Neuronal stem cell (in vitro differentiated cells): ENCODE data around the gene KRT23.
"Not testable (repeated sequence)": the region's sequence is repeated elsewhere in the genome, so short reads cannot be mapped to it uniquely, and the experiment has no call there.

ENCODE experiments used
- DNase-seq: peaks from one replicate; pipeline ENCODE4 v3.0.0-alpha.2; 2013; ENCODE audit warnings: low spot score
- H2AFZ ChIP-seq: one replicate; pipeline ENCODE4 v1.6.1; 2013; ENCODE audit warnings: mild to moderate bottlenecking, low read length, inconsistent platforms
- H2AK5ac ChIP-seq: 2 replicates; pipeline ENCODE4 v1.6.1; 2013; ENCODE audit warnings: low read depth, mild to moderate bottlenecking, inconsistent platforms, low read length, moderate library complexity, mixed read lengths
- H2BK120ac ChIP-seq: 2 replicates; pipeline ENCODE4 v1.6.1; 2013; ENCODE audit warnings: low read depth, mild to moderate bottlenecking, inconsistent platforms, low read length, moderate library complexity, mixed read lengths
- H2BK12ac ChIP-seq: one replicate; pipeline ENCODE4 v1.6.1; 2013; ENCODE audit warnings: low read length, inconsistent platforms
- H2BK15ac ChIP-seq: 2 replicates; pipeline ENCODE4 v1.6.1; 2013; ENCODE audit warnings: mild to moderate bottlenecking, low read length, inconsistent platforms, mixed read lengths
- H2BK5ac ChIP-seq: one replicate; pipeline ENCODE4 v1.6.1; 2013; ENCODE audit warnings: inconsistent platforms, mild to moderate bottlenecking, low read length, moderate library complexity
- H3K14ac ChIP-seq: one replicate; pipeline ENCODE4 v1.6.1; 2013; ENCODE audit warnings: low read length, inconsistent platforms
- H3K18ac ChIP-seq: 2 replicates; pipeline ENCODE4 v1.6.1; 2013; ENCODE audit warnings: low read length, inconsistent platforms
- H3K23ac ChIP-seq: 2 replicates; pipeline ENCODE4 v1.6.1; 2013; ENCODE audit warnings: low read depth, mild to moderate bottlenecking, mixed read lengths, low read length, inconsistent platforms; ENCODE audit not compliant: poor library complexity
- H3K27ac ChIP-seq: replicated peaks from 3 replicates; pipeline ENCODE4 v1.5.1; 2013; ENCODE audit warnings: low read length, inconsistent platforms
- H3K27me3 ChIP-seq, 3 experiments: 2 replicates each; pipeline ENCODE4 v1.6.1; 2013; ENCODE audit warnings: low read length in 3 of 3, mild to moderate bottlenecking in 2 of 3, inconsistent platforms in 1 of 3, low read depth in 1 of 3, mixed read lengths in 1 of 3, moderate library complexity in 1 of 3; ENCODE audit not compliant: control insufficient read depth in 3 of 3, insufficient read depth in 3 of 3
- H3K36me3 ChIP-seq, 2 donors: replicated peaks in 1 of 2; 2 replicates each; pipeline ENCODE4 v1.6.1; 2013; ENCODE audit warnings: low read length in 2 of 2; ENCODE audit not compliant: control insufficient read depth in 2 of 2, insufficient read depth in 2 of 2
- H3K4ac ChIP-seq: 2 replicates; pipeline ENCODE4 v1.6.1; 2013; ENCODE audit warnings: inconsistent platforms, mild to moderate bottlenecking, low read length, moderate library complexity
- H3K4me1 ChIP-seq, 2 donors: 1 replicate in 1 of 2; 2 replicates in 1 of 2; pipeline ENCODE4 v1.6.1; 2013; ENCODE audit warnings: low read length in 2 of 2, low read depth in 1 of 2; ENCODE audit not compliant: control insufficient read depth in 2 of 2, insufficient read depth in 1 of 2
- H3K4me2 ChIP-seq: one replicate; pipeline ENCODE4 v1.6.1; 2013; ENCODE audit warnings: mild to moderate bottlenecking, low read length, inconsistent platforms; ENCODE audit not compliant: insufficient read depth, poor library complexity, severe bottlenecking
- H3K4me3 ChIP-seq, 2 donors: 2 replicates each; pipeline ENCODE4 v1.5.1; 2013; ENCODE audit warnings: low read length in 2 of 2, mild to moderate bottlenecking in 2 of 2, inconsistent platforms in 1 of 2, moderate library complexity in 1 of 2
- H3K79me1 ChIP-seq: one replicate; pipeline ENCODE4 v1.6.1; 2013; ENCODE audit warnings: low read depth, mild to moderate bottlenecking, inconsistent platforms, low read length, moderate library complexity
- H3K9ac ChIP-seq: one replicate; pipeline ENCODE4 v1.6.1; 2013; ENCODE audit warnings: mild to moderate bottlenecking, low read depth, low read length, inconsistent platforms; ENCODE audit not compliant: poor library complexity
- H3K9me3 ChIP-seq, 2 donors: replicated peaks in 1 of 2; 2 replicates each; pipeline versions ENCODE3 to v1.6.1; 2013; ENCODE audit warnings: low read length in 2 of 2, mild to moderate bottlenecking in 2 of 2, inconsistent platforms in 1 of 2, low read depth in 1 of 2, mixed read lengths in 1 of 2, moderate library complexity in 1 of 2; ENCODE audit not compliant: control insufficient read depth in 2 of 2, insufficient read depth in 1 of 2
- H4K8ac ChIP-seq: one replicate; pipeline ENCODE4 v1.6.1; 2013; ENCODE audit warnings: low read depth, mild to moderate bottlenecking, inconsistent platforms, low read length, moderate library complexity
- H4K91ac ChIP-seq: one replicate; pipeline ENCODE4 v1.6.1; 2013; ENCODE audit warnings: low read length, low read depth, mild to moderate bottlenecking, inconsistent platforms; ENCODE audit not compliant: poor library complexity
- WGBS, 2 donors: extraction: QIAGEN DNeasy Blood & Tissue Kit; methylation state at CpG; one replicate each; pipeline ENCODE4 v1.1.7; 2013; ENCODE audit warnings: missing lambda C conversion rate in 2 of 2, mixed read lengths in 1 of 2; ENCODE audit not compliant: insufficient read length in 2 of 2, insufficient replicate concordance in 1 of 2; ENCODE audit errors: extremely low coverage in 2 of 2; 5-methylcytosine and 5-hydroxymethylcytosine counted together

KRT23 gene

DNA sequence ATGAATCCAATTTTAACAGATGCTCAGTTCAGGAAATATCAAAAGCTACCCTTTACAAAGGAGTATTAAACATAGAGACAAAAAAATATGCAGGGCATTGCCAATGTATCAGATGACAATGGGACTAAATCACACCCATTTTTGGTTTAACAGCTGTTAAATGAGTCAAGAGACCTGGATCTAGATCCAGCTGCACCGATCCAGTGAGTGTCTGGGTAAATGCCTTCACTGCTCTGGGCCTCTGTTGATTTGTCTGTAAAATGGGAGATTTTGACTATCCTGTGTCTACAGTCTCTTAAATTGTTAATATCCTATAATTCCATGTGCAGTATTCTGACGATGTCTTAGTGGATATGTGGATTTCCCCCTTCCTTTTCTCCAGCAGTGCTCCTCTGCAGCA is 16.4 kb downstream of the KRT23 start:
- no peak overlapping the region for H3K27ac ChIP-seq
- peaks cover 0 to 7% (median 0%) of the 10 kb centered on the region in 3 experiments for H3K27me3 ChIP-seq
- no peak overlapping the region for H3K4me3 ChIP-seq
- H3K79me1 ChIP-seq, result no peaks in the 10 kb centered on the region
- H3K4me2 ChIP-seq, result no peak overlapping the region
- WGBS, 2 donors, result no CpG with 5 or more reads among the region's 2 CpGs
- H3K9me3 ChIP-seq, result no peaks in the 10 kb centered on the region
- no peak overlapping the region for H4K91ac ChIP-seq
- no peak overlapping the region for H4K8ac ChIP-seq
- no peak overlapping the region for H3K9ac ChIP-seq
- H3K18ac ChIP-seq, result no peak overlapping the region
- H2BK5ac ChIP-seq, result no peak overlapping the region
- no peaks in the 10 kb centered on the region for H3K36me3 ChIP-seq
- peaks cover 0 to 2% of the 10 kb centered on the region in 2 donors for H3K4me1 ChIP-seq
- no peak overlapping the region for H3K23ac ChIP-seq
- H2AFZ ChIP-seq, result no peak overlapping the region
- no peak overlapping the region for H2BK15ac ChIP-seq
- H3K4ac ChIP-seq, result no peak overlapping the region
- no peak for DNase-seq
- no peak overlapping the region for H3K14ac ChIP-seq
- H2AK5ac ChIP-seq, result no peak overlapping the region
- no peak overlapping the region for H2BK120ac ChIP-seq
- H2BK12ac ChIP-seq, result no peak overlapping the region

DNA sequence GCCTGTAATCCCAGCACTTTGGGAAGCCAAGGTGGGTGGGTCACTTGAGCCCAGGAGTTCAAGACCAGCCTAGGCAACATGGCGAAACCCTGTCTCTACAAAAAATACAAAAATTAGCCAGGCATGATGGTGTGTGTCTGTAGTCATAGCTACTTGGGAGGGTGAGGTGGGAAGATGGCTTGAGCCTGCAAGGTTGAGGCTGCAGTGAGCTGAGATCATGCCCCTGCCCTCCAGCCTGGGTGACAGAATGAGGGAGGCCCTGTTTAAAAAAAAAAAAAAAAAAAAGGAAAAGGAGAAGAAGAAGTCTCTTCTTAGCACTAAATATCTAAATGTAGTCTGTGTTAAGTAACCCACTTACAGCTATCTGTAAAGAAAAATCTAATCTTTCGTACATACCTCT is 20.3 kb downstream of the KRT23 start:
- no CpG with 5 or more reads among the region's 2 CpGs for WGBS, 2 donors
- not testable (repeated sequence) for H2AK5ac ChIP-seq, H3K14ac ChIP-seq, H3K79me1 ChIP-seq, H3K27me3 ChIP-seq, H3K4me2 ChIP-seq, H2BK5ac ChIP-seq, H3K4ac ChIP-seq, H3K9me3 ChIP-seq, H3K9ac ChIP-seq, H3K18ac ChIP-seq, DNase-seq, H3K4me3 ChIP-seq, H4K91ac ChIP-seq, H2BK12ac ChIP-seq, H2AFZ ChIP-seq, H3K23ac ChIP-seq, H3K4me1 ChIP-seq, H4K8ac ChIP-seq, H2BK15ac ChIP-seq, H3K27ac ChIP-seq, H2BK120ac ChIP-seq, H3K36me3 ChIP-seq

DNA sequence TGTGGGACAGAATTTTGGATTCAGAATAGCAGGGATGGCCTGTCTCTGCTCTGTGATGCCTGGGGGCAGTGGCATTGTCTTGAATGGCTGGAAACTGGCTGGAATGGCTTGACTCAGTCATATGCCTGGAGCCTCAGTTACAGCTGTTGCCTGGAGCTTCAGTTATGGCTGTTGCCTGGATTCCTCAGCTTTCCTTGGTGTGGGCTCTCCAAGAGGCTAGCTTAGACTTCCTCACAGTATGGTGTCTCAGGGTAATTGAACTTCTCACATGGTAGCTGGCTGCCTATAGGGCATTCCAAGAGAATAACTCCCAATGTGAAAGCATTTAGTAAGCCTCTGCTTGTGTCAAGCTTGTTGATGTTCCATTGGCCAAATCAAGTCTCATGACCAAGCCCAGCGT is 21.1 kb downstream of the KRT23 start:
- no peak overlapping the region for H3K14ac ChIP-seq
- H2AK5ac ChIP-seq, result no peak overlapping the region
- no peak overlapping the region for H2AFZ ChIP-seq
- H3K9me3 ChIP-seq, result no peaks in the 10 kb centered on the region
- no peak overlapping the region for H3K9ac ChIP-seq
- H3K18ac ChIP-seq, result no peak overlapping the region
- H4K91ac ChIP-seq, result no peak overlapping the region
- H2BK5ac ChIP-seq, result no peak overlapping the region
- H3K4me3 ChIP-seq, result no peak overlapping the region
- H3K4me1 ChIP-seq, result peaks cover 0 to 3% of the 10 kb centered on the region in 2 donors
- H3K27me3 ChIP-seq, result peaks cover 0 to 5% (median 0%) of the 10 kb centered on the region in 3 experiments
- no peak overlapping the region for H2BK120ac ChIP-seq
- H3K27ac ChIP-seq, result no peak overlapping the region
- H2BK15ac ChIP-seq, result no peak overlapping the region
- H3K36me3 ChIP-seq, result no peaks in the 10 kb centered on the region
- H3K79me1 ChIP-seq, result no peaks in the 10 kb centered on the region
- H2BK12ac ChIP-seq, result no peak overlapping the region
- no peak overlapping the region for H3K4ac ChIP-seq
- H3K4me2 ChIP-seq, result no peak overlapping the region
- DNase-seq, result no peak
- H4K8ac ChIP-seq, result no peak overlapping the region
- WGBS, 2 donors, result no CpG with 5 or more reads among the region's 1 CpG
- H3K23ac ChIP-seq, result no peak overlapping the region

DNA sequence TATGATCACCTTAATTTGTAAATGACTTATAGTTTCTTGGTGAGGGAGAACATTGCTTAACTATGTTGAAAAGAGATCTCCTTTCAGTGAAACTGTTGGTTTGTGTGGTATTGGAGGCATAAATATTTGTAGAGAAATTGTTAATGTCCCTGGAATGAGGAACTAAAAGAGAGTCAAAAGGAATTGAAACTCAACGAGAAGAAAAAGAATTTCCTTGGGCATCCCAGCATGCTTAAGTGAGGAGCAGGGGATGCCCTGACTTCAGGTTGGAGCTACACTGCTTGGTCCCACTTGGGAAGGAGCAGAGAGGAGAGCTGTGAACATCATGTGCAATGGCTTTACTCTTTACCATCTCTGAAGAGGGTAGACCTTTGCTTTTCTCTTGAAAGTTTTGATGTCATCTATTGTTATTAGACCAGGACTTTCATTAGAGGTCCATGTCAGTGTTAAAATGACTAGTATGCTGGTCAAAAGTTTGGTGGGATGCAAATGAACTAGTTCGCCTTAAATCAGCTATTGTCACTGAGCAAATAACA is 21.7 kb downstream of the KRT23 start:
- Histone ChIP-seq H2BK15ac (no peak overlapping the region), H3K4me1 (peaks cover 0 to 3% of the 10 kb centered on the region in 2 donors), H4K8ac (no peak overlapping the region), H2BK120ac (no peak overlapping the region), H3K27ac (no peak overlapping the region), H3K4ac (no peak overlapping the region), H3K79me1 (no peaks in the 10 kb centered on the region), H2AK5ac (no peak overlapping the region), H2AFZ (no peak overlapping the region), H3K27me3 (peaks cover 0 to 7% (median 0%) of the 10 kb centered on the region in 3 experiments), H3K14ac (no peak overlapping the region), H3K36me3 (no peaks in the 10 kb centered on the region), H4K91ac (no peak overlapping the region), H3K9ac (no peak overlapping the region), H3K18ac (no peak overlapping the region), H3K9me3 (no peaks in the 10 kb centered on the region), H3K4me3 (no peak overlapping the region), H2BK5ac (no peak overlapping the region), H3K4me2 (no peak overlapping the region), H2BK12ac (no peak overlapping the region), H3K23ac (no peak overlapping the region)
- DNase-seq, result no peak
- whole genome bisulfite sequencing, 2 donors, result no CpG with 5 or more reads among the region's 2 CpGs
